K562 (cell line): ENCODE data around the gene TSGA10.

Experiments
- CSDE1 ChIP-seq, 2 experiments: fragments of 450-650 bp; IDR thresholded peaks; 2 replicates each; pipeline ENCODE4 v1.6.1; 2016; ENCODE audit warnings: mild to moderate bottlenecking in 1 of 2
- FOXM1 ChIP-seq, 2 experiments: fragments of 450-650 bp in 1 of 2; sonication (generic) in 1 of 2; formaldehyde crosslinking in 1 of 2; IDR thresholded peaks; 2 replicates each; pipeline versions ENCODE4 v1.6.1 to v1.9.0; 2017 to 2022; ENCODE audit warnings: low read depth in 2 of 2, mild to moderate bottlenecking in 2 of 2, missing genetic modification reagents in 1 of 2, moderate library complexity in 1 of 2
- MAFK ChIP-seq: IDR thresholded peaks from 2 replicates; pipeline ENCODE4 v1.6.1; 2011; ENCODE audit warnings: low read length, improper control_type of control experiment
- MLX ChIP-seq, 2 experiments: fragments of 450-650 bp in 1 of 2; sonication (generic) in 1 of 2; formaldehyde crosslinking; conservative IDR thresholded peaks; 2 replicates each; pipeline versions ENCODE4 v1.4.0 to v1.8.1; 2020 to 2022; ENCODE audit warnings: mild to moderate bottlenecking in 1 of 2, missing genetic modification reagents in 1 of 2
- NELFE ChIP-seq: IDR thresholded peaks from 2 replicates; pipeline ENCODE4 v1.6.1; 2011; ENCODE audit warnings: mild to moderate bottlenecking; ENCODE audit not compliant: insufficient read depth, insufficient read length
- OTX1 ChIP-seq: fragments of 450-650 bp; formaldehyde crosslinking; IDR thresholded peaks from 2 replicates; pipeline ENCODE4 v1.4.0; 2022; ENCODE audit warnings: mild to moderate bottlenecking
- POLR2A ChIP-seq: fragments of 450-650 bp; conservative IDR thresholded peaks from 2 replicates; pipeline ENCODE4 v1.6.1; 2016
- POLR2AphosphoS5 ChIP-seq: IDR thresholded peaks from 2 replicates; pipeline ENCODE4 v1.6.1; 2011; ENCODE audit warnings: mild to moderate bottlenecking, low read depth, low read length, moderate library complexity; ENCODE audit not compliant: control insufficient read depth, insufficient read depth
- U2AF2 ChIP-seq: fragments of 200-400 bp; formaldehyde crosslinking; optimal IDR thresholded peaks from 2 replicates; pipeline ENCODE3; 2017; ENCODE audit warnings: low read depth, mild to moderate bottlenecking, low read length
- ZBTB7A ChIP-seq: IDR thresholded peaks from 2 replicates; pipeline ENCODE4 v1.6.1; 2011; ENCODE audit warnings: low read depth, mild to moderate bottlenecking, low read length, moderate library complexity, borderline replicate concordance; ENCODE audit not compliant: control insufficient read depth
- TF ChIP-seq, protein P1 (sequence below): fragments of 250-450 bp; sonication (Bioruptor Pico); IDR thresholded peaks from 2 replicates; pipeline ENCODE4 v1.9.0; 2021; ENCODE audit warnings: mild to moderate bottlenecking, inconsistent platforms

DNA sequence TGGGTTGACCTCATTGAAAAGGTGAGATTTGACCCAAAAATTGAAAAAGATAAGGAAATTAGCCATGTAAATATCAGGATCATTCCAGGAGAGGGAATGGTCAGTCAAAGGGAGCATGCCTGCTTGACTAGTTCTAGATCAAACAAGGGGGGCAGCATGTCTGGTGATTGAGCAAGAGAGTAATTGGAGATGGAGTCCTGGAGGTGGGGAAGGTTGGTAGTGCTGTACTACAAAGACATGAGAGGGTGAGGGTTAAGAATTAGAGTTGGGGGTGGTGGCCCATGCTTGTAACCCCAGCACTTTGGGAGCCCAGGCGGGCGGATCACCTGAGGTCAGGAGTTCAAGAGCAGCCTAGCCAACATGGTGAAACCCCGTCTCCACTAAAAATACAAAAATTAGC is 28.3 kb upstream of the TSGA10 start:
- no peak for TF ChIP-seq ZBTB7A
- TF ChIP-seq, protein P1, sequence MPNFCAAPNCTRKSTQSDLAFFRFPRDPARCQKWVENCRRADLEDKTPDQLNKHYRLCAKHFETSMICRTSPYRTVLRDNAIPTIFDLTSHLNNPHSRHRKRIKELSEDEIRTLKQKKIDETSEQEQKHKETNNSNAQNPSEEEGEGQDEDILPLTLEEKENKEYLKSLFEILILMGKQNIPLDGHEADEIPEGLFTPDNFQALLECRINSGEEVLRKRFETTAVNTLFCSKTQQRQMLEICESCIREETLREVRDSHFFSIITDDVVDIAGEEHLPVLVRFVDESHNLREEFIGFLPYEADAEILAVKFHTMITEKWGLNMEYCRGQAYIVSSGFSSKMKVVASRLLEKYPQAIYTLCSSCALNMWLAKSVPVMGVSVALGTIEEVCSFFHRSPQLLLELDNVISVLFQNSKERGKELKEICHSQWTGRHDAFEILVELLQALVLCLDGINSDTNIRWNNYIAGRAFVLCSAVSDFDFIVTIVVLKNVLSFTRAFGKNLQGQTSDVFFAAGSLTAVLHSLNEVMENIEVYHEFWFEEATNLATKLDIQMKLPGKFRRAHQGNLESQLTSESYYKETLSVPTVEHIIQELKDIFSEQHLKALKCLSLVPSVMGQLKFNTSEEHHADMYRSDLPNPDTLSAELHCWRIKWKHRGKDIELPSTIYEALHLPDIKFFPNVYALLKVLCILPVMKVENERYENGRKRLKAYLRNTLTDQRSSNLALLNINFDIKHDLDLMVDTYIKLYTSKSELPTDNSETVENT (CRISPR knock-in tag), result no peak
- no peak for TF ChIP-seq MLX (CRISPR knock-in tag; conservative IDR thresholded peaks at IDR 0.05)
- no peak for TF ChIP-seq MAFK
- TF ChIP-seq POLR2A, result no peak
- no peak for TF ChIP-seq NELFE
- no peak for TF ChIP-seq FOXM1 (IDR thresholded peaks at IDR 0.05; ENCODE audit: low read depth)
- no peak for TF ChIP-seq FOXM1 (CRISPR knock-in tag; IDR thresholded peaks at IDR 0.05; ENCODE audit: low read depth)
- no peak for TF ChIP-seq CSDE1 (IDR thresholded peaks at IDR 0.05)
- TF ChIP-seq POLR2AphosphoS5, result no peak
- TF ChIP-seq OTX1 (CRISPR knock-in tag), result no peak
- TF ChIP-seq U2AF2, result no peak
